GM23338 (cell line): ENCODE results near the gene MFRP. TPM values are rescaled to one million over a fixed set of nuclear protein-coding genes. Genes with fewer than 3 reads are reported as not detected.

Source experiments
- ATAC-seq: fragments of 200-7000 bp; cut with Tn5 transposase; 3 replicates; pipeline ENCODE4 v1.9.1; 2020
- DNase-seq: peaks from one replicate; pipeline ENCODE4 v3.0.0-alpha.2; 2015; ENCODE audit warnings: low spot score
- H2AFZ ChIP-seq: fragments of 200-600 bp; sonication (generic); 2 replicates; pipeline ENCODE4 v1.8.0; 2016; ENCODE audit warnings: antibody characterized with exemption, mild to moderate bottlenecking, moderate library complexity
- H3F3A ChIP-seq: fragments of 200-600 bp; sonication (generic); replicated peaks from 2 replicates; pipeline ENCODE4 v1.8.0; 2017; ENCODE audit warnings: antibody characterized with exemption, mixed run types, low read depth
- H3K27ac ChIP-seq: fragments of 200-600 bp; sonication (generic); 2 replicates; pipeline ENCODE4 v1.6.1; 2016; ENCODE audit warnings: low read depth
- H3K27me3 ChIP-seq: fragments of 200-600 bp; sonication (generic); 2 replicates; pipeline ENCODE4 v1.8.0; 2016; ENCODE audit warnings: mild to moderate bottlenecking, mixed run types, moderate library complexity; ENCODE audit not compliant: insufficient read depth
- H3K36me3 ChIP-seq: fragments of 200-600 bp; sonication (generic); 2 replicates; pipeline ENCODE4 v1.8.0; 2016; ENCODE audit warnings: mild to moderate bottlenecking; ENCODE audit not compliant: insufficient read depth
- H3K4me1 ChIP-seq: fragments of 200-600 bp; sonication (generic); 2 replicates; pipeline ENCODE4 v1.8.0; 2016; ENCODE audit warnings: mild to moderate bottlenecking, moderate library complexity; ENCODE audit not compliant: insufficient read depth
- H3K4me2 ChIP-seq: fragments of 200-600 bp; sonication (generic); 2 replicates; pipeline ENCODE4 v1.7.1; 2017; ENCODE audit warnings: mixed run types
- H3K4me3 ChIP-seq: fragments of 200-600 bp; sonication (generic); 2 replicates; pipeline ENCODE4 v1.6.1; 2016; ENCODE audit warnings: mixed run types
- H3K79me2 ChIP-seq: fragments of 200-600 bp; sonication (generic); replicated peaks from 2 replicates; pipeline ENCODE4 v1.8.0; 2017; ENCODE audit warnings: mild to moderate bottlenecking; ENCODE audit not compliant: insufficient read depth
- H3K9me2 ChIP-seq: fragments of 200-600 bp; sonication (generic); 2 replicates; pipeline ENCODE4 v1.8.0; 2017; ENCODE audit not compliant: insufficient read depth
- H4K20me1 ChIP-seq: fragments of 200-600 bp; sonication (generic); replicated peaks from 2 replicates; pipeline ENCODE4 v1.8.0; 2017; ENCODE audit warnings: mild to moderate bottlenecking; ENCODE audit not compliant: insufficient read depth
- H3K27ac Mint-ChIP-seq: 2 replicates; pipeline ENCODE4 v1.8.0; 2020; ENCODE audit warnings: inconsistent platforms, mild to moderate bottlenecking, moderate library complexity, mixed read lengths
- H3K27me3 Mint-ChIP-seq: 3 replicates; pipeline ENCODE4 v1.8.0; 2022; ENCODE audit warnings: low read depth, mild to moderate bottlenecking, moderate library complexity, mixed read lengths, inconsistent platforms; ENCODE audit not compliant: insufficient read depth, poor library complexity
- H3K36me3 Mint-ChIP-seq: 3 replicates; pipeline ENCODE4 v1.8.0; 2021; ENCODE audit warnings: low read depth, mild to moderate bottlenecking, inconsistent platforms, moderate library complexity, mixed read lengths
- H3K4me1 Mint-ChIP-seq: 3 replicates; pipeline ENCODE4 v1.8.0; 2020; ENCODE audit warnings: mild to moderate bottlenecking, inconsistent platforms, mixed read lengths
- H3K4me3 Mint-ChIP-seq: 3 replicates; pipeline ENCODE4 v1.8.0; 2021; ENCODE audit warnings: moderate library complexity, mild to moderate bottlenecking, inconsistent platforms, mixed read lengths
- H3K9me3 Mint-ChIP-seq: 3 replicates; pipeline ENCODE4 v1.8.0; 2020; ENCODE audit warnings: moderate library complexity, mild to moderate bottlenecking, inconsistent platforms, mixed read lengths
- CREB1 ChIP-seq: fragments of 250-450 bp; sonication (Bioruptor Pico); IDR thresholded peaks from 2 replicates; pipeline ENCODE4 v1.5.0; 2020; ENCODE audit warnings: low read depth, mild to moderate bottlenecking, moderate library complexity
- CTCF ChIP-seq, 2 experiments: fragments of 200-600 bp in 1 of 2; sonication (generic) in 1 of 2; conservative IDR thresholded peaks; 2 replicates each; pipeline versions ENCODE4 v1.5.1 to v1.6.1; 2016 to 2017; ENCODE audit warnings: antibody characterized with exemption in 2 of 2, low read depth in 2 of 2, mild to moderate bottlenecking in 2 of 2, moderate library complexity in 1 of 2
- EZH2 ChIP-seq: fragments of 200-600 bp; sonication (generic); IDR thresholded peaks from one replicate; pipeline ENCODE4 v1.8.0; 2017; ENCODE audit warnings: antibody characterized with exemption, mild to moderate bottlenecking, low read depth; ENCODE audit not compliant: unreplicated experiment
- JUNB ChIP-seq: IDR thresholded peaks from one replicate; pipeline ENCODE4 v1.6.1; 2016; ENCODE audit warnings: antibody characterized with exemption; ENCODE audit not compliant: unreplicated experiment
- NANOG ChIP-seq: IDR thresholded peaks from 2 replicates; pipeline ENCODE4 v1.6.1; 2016; ENCODE audit warnings: antibody characterized with exemption, borderline replicate concordance
- POLR2AphosphoS5 ChIP-seq: IDR thresholded peaks from 2 replicates; pipeline ENCODE4 v1.6.1; 2016; ENCODE audit warnings: antibody characterized with exemption, low read depth
- STAT1 ChIP-seq: IDR thresholded peaks from one replicate; pipeline ENCODE4 v1.6.1; 2016; ENCODE audit warnings: antibody characterized with exemption; ENCODE audit not compliant: unreplicated experiment
- ZNF114 ChIP-seq: fragments of 250-450 bp; sonication (Bioruptor Pico); IDR thresholded peaks from 2 replicates; pipeline ENCODE4 v1.5.0; 2020; ENCODE audit warnings: mild to moderate bottlenecking, moderate library complexity
- ZNF462 ChIP-seq: fragments of 250-450 bp; sonication (Bioruptor Pico); IDR thresholded peaks from 2 replicates; pipeline ENCODE4 v1.5.0; 2020; ENCODE audit warnings: mild to moderate bottlenecking, moderate library complexity
- polyA plus RNA-seq: library from polyadenylated mRNA; unstranded; fragments of >200 nt; fragmentation: Nextera tagmentation; extraction: Ambion mirVana; gene quantifications from 2 replicates; pipeline ENCODE4 v1.2.1, GENCODE V29; 2016
- total RNA-seq: library from RNA; depleted of rRNA; stranded (reverse); fragments of >200 nt; shearing (Covaris generic); gene quantifications from 2 replicates; pipeline ENCODE4 v1.2.3, GENCODE V29; 2014

Gene MFRP
- total and polyA plus RNA-seq, 2 experiments from 2014 or later, result 0.03 TPM; not detected in 1

- Mint-ChIP-seq H3K9me3 (no peaks in the 10 kb centered on the region; the same call in 2 of the 3 replicates), H3K36me3 (peaks cover 16% of the 10 kb centered on the region; the same call in 2 of the 3 replicates), H3K27ac (peak within 1 kb of the TSS; percentile 99), H3K4me1 (peaks cover 48% of the 10 kb centered on the region), H3K4me3 (peak within 1 kb of the TSS; percentile 100), H3K27me3 (peaks cover 30% of the 10 kb centered on the region)
- Histone ChIP-seq H3K27ac (peak within 1 kb of the TSS; percentile 80), H4K20me1 (no peaks in the 10 kb centered on the region), H3F3A (peaks cover 24% of the 10 kb centered on the region), H3K4me2 (peak within 1 kb of the TSS; percentile 99), H3K27me3 (peaks cover 9% of the 10 kb centered on the region), H3K4me1 (peaks cover 36% of the 10 kb centered on the region; the same call in 1 of the 2 replicates), H2AFZ (0 out of 2 replicates have a peak within 1 kb of the TSS, but pooled peaks have one; percentile 1), H3K9me2 (no peaks in the 10 kb centered on the region), H3K79me2 (peaks cover 22% of the 10 kb centered on the region), H3K36me3 (no peaks in the 10 kb centered on the region; the same call in 1 of the 2 replicates), H3K4me3 (peak within 1 kb of the TSS; percentile 97)
- DNase-seq, result peak; percentile 100
- peak; percentile 71 for ATAC-seq
- TF ChIP-seq EZH2 (no peak), POLR2AphosphoS5 (peak; percentile 71), JUNB (no peak), CREB1 (CRISPR knock-in tag) (peak; percentile 91)
Observed at GRCh38 chr11:119334174-119334930, 12.2 kb downstream of the MFRP start, which contains the start of gene RNF26. Gene RNF26, plus strand, starts transcription at chr11:119334527. Its CDS starts 596 bp downstream, at chr11:119335123.

GRCh38 chr11:119332111-119332765 is 14.3 kb downstream of the MFRP start:
- Mint-ChIP-seq H3K27me3 (peaks cover 22% of the 10 kb centered on the region), H3K4me3 (no peak overlapping the region; the same call in 2 of the 3 replicates), H3K36me3 (peaks cover 14% of the 10 kb centered on the region; the same call in 2 of the 3 replicates), H3K4me1 (peaks cover 27% of the 10 kb centered on the region), H3K27ac (no peak overlapping the region), H3K9me3 (no peaks in the 10 kb centered on the region; the same call in 2 of the 3 replicates)
- Histone ChIP-seq H3K4me2 (no peak overlapping the region), H3K9me2 (no peaks in the 10 kb centered on the region), H3F3A (peaks cover 15% of the 10 kb centered on the region; the same call in 1 of the 2 replicates), H3K27ac (no peak overlapping the region), H3K4me3 (no peak overlapping the region), H3K79me2 (peaks cover 22% of the 10 kb centered on the region), H4K20me1 (no peaks in the 10 kb centered on the region), H3K27me3 (no peaks in the 10 kb centered on the region), H3K4me1 (peaks cover 17% of the 10 kb centered on the region; the same call in 1 of the 2 replicates), H3K36me3 (no peaks in the 10 kb centered on the region; the same call in 1 of the 2 replicates), H2AFZ (peak overlapping the region; percentile 59; the same call in 1 of the 2 replicates)
- no peak for ATAC-seq
- no peak for DNase-seq
- TF ChIP-seq ZNF114 (no peak), CTCF (conservative IDR thresholded peaks at IDR 0.05; ENCODE audit: low read depth in 2 of 2) (no peak), NANOG (no peak), JUNB (no peak), ZNF462 (CRISPR knock-in tag) (no peak), POLR2AphosphoS5 (no peak), STAT1 (no peak)
